Brain microvascular endothelial cell (primary cell): ENCODE measurements around the gene MIOS.

Source experiments
- DNase-seq: peaks from one replicate; pipeline ENCODE4 v3.0.0-alpha.2; 2020
- H3K27ac ChIP-seq: fragments of 250-450 bp; sonication (Bioruptor Pico); 2 replicates; pipeline ENCODE4 v1.5.1; 2020; ENCODE audit warnings: mild to moderate bottlenecking, moderate library complexity
- H3K27me3 ChIP-seq: fragments of 250-450 bp; sonication (Bioruptor Pico); replicated peaks from 2 replicates; pipeline ENCODE4 v1.5.1; 2020; ENCODE audit warnings: mild to moderate bottlenecking
- H3K36me3 ChIP-seq: fragments of 250-450 bp; sonication (Bioruptor Pico); replicated peaks from 2 replicates; pipeline ENCODE4 v1.5.1; 2020; ENCODE audit warnings: mild to moderate bottlenecking
- H3K4me3 ChIP-seq: 2 replicates; pipeline ENCODE4 v1.5.1; 2011; ENCODE audit warnings: low read depth, mild to moderate bottlenecking, control low read depth, low read length, moderate library complexity
- CTCF ChIP-seq: IDR thresholded peaks from 2 replicates; pipeline ENCODE4 v1.5.1; 2011; ENCODE audit warnings: low read depth, mild to moderate bottlenecking, moderate library complexity, low read length, control low read depth, inconsistent platforms; ENCODE audit errors: missing control alignments
- in situ Hi-C: cut with HindIII; loops from 2 replicates; pipeline ENCODE4 v1.10.0; 2017; ENCODE audit warnings: low sequenced_read_pairs, low pct_ligation_motif_present

Gene MIOS

GRCh38 chr7:7548407-7548806, 18.3 kb upstream of the MIOS start:
- H3K27me3 ChIP-seq, result no peaks in the 10 kb centered on the region

GRCh38 chr7:7550663-7551062, 16.0 kb upstream of the MIOS start:
- Histone ChIP-seq H3K36me3 (no peaks in the 10 kb centered on the region), H3K27ac (no peak overlapping the region), H3K4me3 (no peak overlapping the region), H3K27me3 (no peaks in the 10 kb centered on the region)
- TF ChIP-seq CTCF, result no peak
- DNase-seq, result no peak
- in situ Hi-C loops, result no loop called here

More at GRCh38 chr7:7548407-7548806, 18.3 kb upstream of the MIOS start:
- Histone ChIP-seq H3K27ac (no peak overlapping the region), H3K4me3 (no peak overlapping the region), H3K36me3 (no peaks in the 10 kb centered on the region)
- in situ Hi-C loops, result loop anchor here (25.0 kb wide), 1 partner anchor 111 kb away; no protein-coding TSS in a partner anchor
- TF ChIP-seq CTCF, result no peak
- no peak for DNase-seq

GRCh38 chr7:7552199-7552598, 14.5 kb upstream of the MIOS start:
- Histone ChIP-seq H3K27me3 (no peaks in the 10 kb centered on the region), H3K27ac (no peak overlapping the region), H3K4me3 (no peak overlapping the region), H3K36me3 (no peaks in the 10 kb centered on the region)
- TF ChIP-seq CTCF, result no peak
- in situ Hi-C loops, result no loop called here
- no peak for DNase-seq

- in situ Hi-C loops, result no loop called here
- no peak overlapping the region for H3K4me3 ChIP-seq
- DNase-seq, result no peak
- no peak for TF ChIP-seq CTCF
- H3K27ac ChIP-seq, result no peak overlapping the region
- H3K27me3 ChIP-seq, result no peaks in the 10 kb centered on the region
- H3K36me3 ChIP-seq, result no peaks in the 10 kb centered on the region
Observed at GRCh38 chr7:7553386-7553785, 13.3 kb upstream of the MIOS start.

GRCh38 chr7:7554021-7554432, 12.7 kb upstream of the MIOS start:
- Histone ChIP-seq H3K36me3 (no peaks in the 10 kb centered on the region), H3K27ac (no peak overlapping the region), H3K27me3 (no peaks in the 10 kb centered on the region), H3K4me3 (no peak overlapping the region)
- DNase-seq, result peak; percentile 34
- in situ Hi-C loops, result no loop called here
- TF ChIP-seq CTCF, result no peak
